ENCODE results near the gene SEC16A.

SEC16A gene

GRCh38 chr9:136494531-136495215, 11.8 kb upstream of the SEC16A start:
- no peak for DNase-seq (ENCODE audit: low read depth, low spot score)
- H3K36me3 ChIP-seq (ENCODE audit: insufficient read depth, low read length): peaks cover 14% of the 10 kb centered on the region; the same call in 1 of the 2 replicates
- no peak overlapping the region for H3K4me3 ChIP-seq
- no peaks in the 10 kb centered on the region for H3K9me3 ChIP-seq (ENCODE audit: low read depth, low read length)
- no peak overlapping the region for H3K27ac ChIP-seq
- H3K9ac ChIP-seq (ENCODE audit: insufficient read length): no peak overlapping the region
- TF ChIP-seq FOXP2 (optimal IDR thresholded peaks at IDR 0.05; ENCODE audit: control extremely low read depth, extremely low read length, insufficient read depth) (no peak), POLR2AphosphoS5 (IDR thresholded peaks at IDR 0.05; ENCODE audit: borderline replicate concordance, low read depth, low read length) (no peak), EZH2 (IDR thresholded peaks at IDR 0.05) (no peak)

GRCh38 chr9:136494012-136494411, 11.2 kb upstream of the SEC16A start:
- Histone ChIP-seq H3K9ac (ENCODE audit: insufficient read length) (no peak overlapping the region), H3K27ac (no peak overlapping the region), H3K4me3 (no peak overlapping the region), H3K9me3 (ENCODE audit: low read depth, low read length) (no peaks in the 10 kb centered on the region), H3K36me3 (ENCODE audit: insufficient read depth, low read length) (peaks cover 12% of the 10 kb centered on the region; the same call in 1 of the 2 replicates)
- no peak for DNase-seq (ENCODE audit: low read depth, low spot score)
- no peak for TF ChIP-seq POLR2AphosphoS5 (IDR thresholded peaks at IDR 0.05; ENCODE audit: borderline replicate concordance, low read depth, low read length)

- Histone ChIP-seq H3K36me3 (ENCODE audit: insufficient read depth, low read length) (peaks cover 8% of the 10 kb centered on the region; the same call in 1 of the 2 replicates), H3K9me3 (ENCODE audit: low read depth, low read length) (no peaks in the 10 kb centered on the region), H3K27ac (no peak overlapping the region), H3K4me3 (no peak overlapping the region), H3K9ac (ENCODE audit: insufficient read length) (no peak overlapping the region)
- no peak for DNase-seq (ENCODE audit: low read depth, low spot score)
- TF ChIP-seq POLR2AphosphoS5 (IDR thresholded peaks at IDR 0.05; ENCODE audit: borderline replicate concordance, low read depth, low read length) (no peak), EZH2 (IDR thresholded peaks at IDR 0.05) (no peak), FOXP2 (optimal IDR thresholded peaks at IDR 0.05; ENCODE audit: control extremely low read depth, extremely low read length, insufficient read depth) (no peak)
Measured at GRCh38 chr9:136493567-136493971, 10.7 kb upstream of the SEC16A start.

GRCh38 chr9:136492978-136493522, 10.2 kb upstream of the SEC16A start:
- Histone ChIP-seq H3K27ac (no peak overlapping the region), H3K4me3 (no peak overlapping the region), H3K9me3 (ENCODE audit: low read depth, low read length) (no peaks in the 10 kb centered on the region), H3K9ac (ENCODE audit: insufficient read length) (no peak overlapping the region), H3K36me3 (ENCODE audit: insufficient read depth, low read length) (peaks cover 8% of the 10 kb centered on the region; the same call in 1 of the 2 replicates)
- TF ChIP-seq POLR2AphosphoS5 (IDR thresholded peaks at IDR 0.05; ENCODE audit: borderline replicate concordance, low read depth, low read length) (no peak), FOXP2 (optimal IDR thresholded peaks at IDR 0.05; ENCODE audit: control extremely low read depth, extremely low read length, insufficient read depth) (no peak), EZH2 (IDR thresholded peaks at IDR 0.05) (no peak)
- no peak for DNase-seq (ENCODE audit: low read depth, low spot score)

GRCh38 chr9:136489731-136490130, 6.9 kb upstream of the SEC16A start:
- Histone ChIP-seq H3K4me3 (no peak overlapping the region), H3K27ac (no peak overlapping the region), H3K9ac (ENCODE audit: insufficient read length) (no peak overlapping the region), H3K36me3 (ENCODE audit: insufficient read depth, low read length) (no peaks in the 10 kb centered on the region), H3K9me3 (ENCODE audit: low read depth, low read length) (no peaks in the 10 kb centered on the region)
- DNase-seq (ENCODE audit: low read depth, low spot score): no peak
- TF ChIP-seq EZH2 (IDR thresholded peaks at IDR 0.05) (no peak), POLR2AphosphoS5 (IDR thresholded peaks at IDR 0.05; ENCODE audit: borderline replicate concordance, low read depth, low read length) (no peak), FOXP2 (optimal IDR thresholded peaks at IDR 0.05; ENCODE audit: control extremely low read depth, extremely low read length, insufficient read depth) (no peak)

GRCh38 chr9:136488247-136489214, 5.7 kb upstream of the SEC16A start:
- H3K27ac ChIP-seq: no peak overlapping the region
- TF ChIP-seq POLR2AphosphoS5 (IDR thresholded peaks at IDR 0.05; ENCODE audit: borderline replicate concordance, low read depth, low read length) (no peak), EZH2 (IDR thresholded peaks at IDR 0.05) (no peak), FOXP2 (optimal IDR thresholded peaks at IDR 0.05; ENCODE audit: control extremely low read depth, extremely low read length, insufficient read depth) (no peak)
- H3K9me3 ChIP-seq (ENCODE audit: low read depth, low read length): no peaks in the 10 kb centered on the region
- no peak overlapping the region for H3K4me3 ChIP-seq
- no peaks in the 10 kb centered on the region for H3K36me3 ChIP-seq (ENCODE audit: insufficient read depth, low read length)
- no peak for DNase-seq (ENCODE audit: low read depth, low spot score)
- H3K9ac ChIP-seq (ENCODE audit: insufficient read length): no peak overlapping the region

GRCh38 chr9:136487672-136488071, 4.8 kb upstream of the SEC16A start:
- Histone ChIP-seq H3K27ac (no peak overlapping the region), H3K9me3 (ENCODE audit: low read depth, low read length) (no peaks in the 10 kb centered on the region), H3K36me3 (ENCODE audit: insufficient read depth, low read length) (no peaks in the 10 kb centered on the region), H3K4me3 (no peak overlapping the region), H3K9ac (ENCODE audit: insufficient read length) (no peak overlapping the region)
- DNase-seq (ENCODE audit: low read depth, low spot score): no peak
- TF ChIP-seq POLR2AphosphoS5 (IDR thresholded peaks at IDR 0.05; ENCODE audit: borderline replicate concordance, low read depth, low read length) (no peak), EZH2 (IDR thresholded peaks at IDR 0.05) (no peak), FOXP2 (optimal IDR thresholded peaks at IDR 0.05; ENCODE audit: control extremely low read depth, extremely low read length, insufficient read depth) (no peak)

Measured in SK-N-MC (cell line).